HEK293T (cell line): Measurements from ENCODE around the gene ATP1B1.

Source experiments
- BHLHE40 ChIP-seq: fragments of 450-650 bp; IDR thresholded peaks from 2 replicates; pipeline ENCODE4 v1.6.1; 2016; ENCODE audit warnings: mild to moderate bottlenecking, moderate library complexity, borderline replicate concordance
- CTBP1 ChIP-seq: fragments of 450-650 bp; IDR thresholded peaks from 2 replicates; pipeline ENCODE4 v1.6.1; 2016; ENCODE audit warnings: borderline replicate concordance
- FOXA1 ChIP-seq: fragments of 450-650 bp; IDR thresholded peaks from 2 replicates; pipeline ENCODE4 v1.6.1; 2016; ENCODE audit warnings: mild to moderate bottlenecking
- FOXK2 ChIP-seq: fragments of 450-650 bp; IDR thresholded peaks from 2 replicates; pipeline ENCODE4 v1.6.1; 2016; ENCODE audit warnings: mild to moderate bottlenecking
- FOXM1 ChIP-seq: fragments of 450-650 bp; IDR thresholded peaks from 2 replicates; pipeline ENCODE4 v1.6.1; 2017; ENCODE audit warnings: mild to moderate bottlenecking, borderline replicate concordance
- L3MBTL2 ChIP-seq: fragments of 450-650 bp; conservative IDR thresholded peaks from 2 replicates; pipeline ENCODE4 v1.6.1; 2016; ENCODE audit warnings: mild to moderate bottlenecking
- LEF1 ChIP-seq: fragments of 450-650 bp; IDR thresholded peaks from 2 replicates; pipeline ENCODE4 v1.6.1; 2017; ENCODE audit warnings: mild to moderate bottlenecking, borderline replicate concordance
- SUZ12 ChIP-seq: fragments of 450-650 bp; IDR thresholded peaks from 2 replicates; pipeline ENCODE4 v1.6.1; 2016; ENCODE audit warnings: mild to moderate bottlenecking
- ZNF384 ChIP-seq: fragments of 450-650 bp; IDR thresholded peaks from 2 replicates; pipeline ENCODE4 v1.6.1; 2016

- TF ChIP-seq FOXA1 (no peak), FOXK2 (no peak), LEF1 (no peak), ZNF384 (no peak), CTBP1 (no peak), SUZ12 (no peak), BHLHE40 (no peak), FOXM1 (no peak), L3MBTL2 (no peak)
Measured at GRCh38 chr1:169133801-169134502, 27.5 kb downstream of the ATP1B1 start.
